Peyer's patch (tissue), 4 donors: Measurements from ENCODE around the gene MCCC1.

Experiments
- POLR2A ChIP-seq, 2 donors: fragments of 450-650 bp; IDR thresholded peaks; one replicate each; pipeline ENCODE4 v1.5.1; 2017; ENCODE audit warnings: antibody characterized with exemption in 2 of 2, mild to moderate bottlenecking in 2 of 2, moderate library complexity in 2 of 2
- TF ChIP-seq, protein P1 (sequence below), 6 experiments: fragments of 450-650 bp in 4 of 6; fragments of 200-600 bp in 2 of 6; sonication (generic) in 1 of 6; IDR thresholded peaks; one replicate each; pipeline ENCODE4 v1.5.1; 2017 to 2019; ENCODE audit warnings: antibody characterized with exemption in 6 of 6, mild to moderate bottlenecking in 3 of 6, moderate library complexity in 1 of 6

DNA sequence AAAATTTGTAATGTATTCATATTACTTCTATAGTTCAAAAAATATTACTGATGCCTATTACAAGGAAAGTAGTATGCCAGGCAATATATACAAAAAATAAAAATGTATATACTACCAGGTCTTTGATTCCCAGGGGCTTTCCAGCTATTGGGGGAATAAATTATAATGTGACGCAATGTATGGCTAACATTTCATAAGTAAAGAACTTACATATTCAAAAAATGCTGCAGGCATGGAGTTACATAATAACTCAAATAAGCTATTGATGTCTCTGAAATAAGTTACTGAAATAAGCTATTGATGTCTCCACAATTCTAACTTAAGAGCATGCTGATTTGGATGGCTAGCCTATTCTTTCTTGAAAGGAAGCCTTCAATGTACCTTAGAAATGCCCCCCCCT is 30.2 kb downstream of the MCCC1 start:
- no peak for TF ChIP-seq POLR2A (IDR thresholded peaks at IDR 0.05)
- TF ChIP-seq, protein P1, sequence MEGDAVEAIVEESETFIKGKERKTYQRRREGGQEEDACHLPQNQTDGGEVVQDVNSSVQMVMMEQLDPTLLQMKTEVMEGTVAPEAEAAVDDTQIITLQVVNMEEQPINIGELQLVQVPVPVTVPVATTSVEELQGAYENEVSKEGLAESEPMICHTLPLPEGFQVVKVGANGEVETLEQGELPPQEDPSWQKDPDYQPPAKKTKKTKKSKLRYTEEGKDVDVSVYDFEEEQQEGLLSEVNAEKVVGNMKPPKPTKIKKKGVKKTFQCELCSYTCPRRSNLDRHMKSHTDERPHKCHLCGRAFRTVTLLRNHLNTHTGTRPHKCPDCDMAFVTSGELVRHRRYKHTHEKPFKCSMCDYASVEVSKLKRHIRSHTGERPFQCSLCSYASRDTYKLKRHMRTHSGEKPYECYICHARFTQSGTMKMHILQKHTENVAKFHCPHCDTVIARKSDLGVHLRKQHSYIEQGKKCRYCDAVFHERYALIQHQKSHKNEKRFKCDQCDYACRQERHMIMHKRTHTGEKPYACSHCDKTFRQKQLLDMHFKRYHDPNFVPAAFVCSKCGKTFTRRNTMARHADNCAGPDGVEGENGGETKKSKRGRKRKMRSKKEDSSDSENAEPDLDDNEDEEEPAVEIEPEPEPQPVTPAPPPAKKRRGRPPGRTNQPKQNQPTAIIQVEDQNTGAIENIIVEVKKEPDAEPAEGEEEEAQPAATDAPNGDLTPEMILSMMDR (IDR thresholded peaks at IDR 0.05), result no peak
